H1 (cell line): Measurements from ENCODE around the gene PDE4B. TPM values are rescaled to one million over a fixed set of nuclear protein-coding genes. Genes with fewer than 3 reads are reported as not detected.

Experiments used
- CTCF ChIA-PET: fragments of 300-600 bp; sonication (Branson Sonifier 250); formaldehyde crosslinking; loops from one replicate; lab custom pipeline; 2021; ENCODE audit not compliant: partially characterized antibody; lab: Charles Lee
- POLR2A ChIA-PET: fragments of 300-600 bp; sonication (Branson Sonifier 250); formaldehyde crosslinking; loops from one replicate; lab custom pipeline; 2021; ENCODE audit warnings: inconsistent platforms; ENCODE audit not compliant: partially characterized antibody; lab: Charles Lee
- DNase-seq, 2 experiments: peaks; one replicate each; pipeline versions ENCODE4 v3.0.0 to v3.0.0-alpha.2; 2010 to 2022; ENCODE audit warnings: low spot score in 2 of 2, low read depth in 1 of 2, mixed read lengths in 1 of 2
- FAIRE-seq: peaks from 2 replicates; lab custom pipeline; 2011; peaks lifted over from hg19 to GRCh38; lab: Jason Lieb, UNC
- H2AFZ ChIP-seq: 2 replicates; pipeline ENCODE4 v1.8.1; 2012; ENCODE audit warnings: low read length, inconsistent platforms
- H2AK5ac ChIP-seq: 2 replicates; pipeline ENCODE4 v1.6.1; 2013; ENCODE audit warnings: low read depth, low read length
- H2BK120ac ChIP-seq: replicated peaks from 2 replicates; pipeline ENCODE3; 2013; ENCODE audit warnings: low read depth, low read length, inconsistent platforms
- H2BK12ac ChIP-seq: 2 replicates; pipeline ENCODE4 v1.6.1; 2013; ENCODE audit warnings: low read depth, low read length
- H2BK15ac ChIP-seq: 2 replicates; pipeline ENCODE4 v1.6.1; 2013; ENCODE audit warnings: low read length
- H2BK20ac ChIP-seq: 2 replicates; pipeline ENCODE4 v1.6.1; 2013; ENCODE audit warnings: low read length
- H2BK5ac ChIP-seq: 2 replicates; pipeline ENCODE4 v1.6.1; 2013; ENCODE audit warnings: low read depth, low read length
- H3K14ac ChIP-seq: 2 replicates; pipeline ENCODE4 v1.6.1; 2013; ENCODE audit warnings: inconsistent platforms; ENCODE audit not compliant: insufficient read length
- H3K18ac ChIP-seq: 2 replicates; pipeline ENCODE4 v1.6.1; 2013; ENCODE audit warnings: low read length; ENCODE audit errors: extremely low read depth
- H3K23ac ChIP-seq: 2 replicates; pipeline ENCODE4 v1.6.1; 2013; ENCODE audit warnings: inconsistent platforms; ENCODE audit not compliant: insufficient read length
- H3K23me2 ChIP-seq: 2 replicates; pipeline ENCODE4 v1.6.1; 2013; ENCODE audit warnings: low read depth, low read length
- H3K27ac ChIP-seq: 2 replicates; pipeline ENCODE4 v1.6.1; 2011; ENCODE audit warnings: low read depth, low read length, inconsistent platforms
- H3K27me3 ChIP-seq, 4 experiments: replicated peaks in 1 of 4; 1 replicate in 1 of 4; 2 replicates in 3 of 4; pipeline versions ENCODE4 v1.6.1 to v1.8.1; 2011 to 2013; ENCODE audit warnings: low read length in 3 of 4, mild to moderate bottlenecking in 3 of 4, inconsistent platforms in 2 of 4, mixed read lengths in 2 of 4, moderate library complexity in 1 of 4; ENCODE audit not compliant: control insufficient read depth in 3 of 4, insufficient read depth in 3 of 4; ENCODE audit errors: extremely low read depth in 1 of 4
- H3K36me3 ChIP-seq, 4 experiments: 2 replicates each; pipeline versions ENCODE4 v1.6.1 to v1.8.1; 2011 to 2013; ENCODE audit warnings: mild to moderate bottlenecking in 4 of 4, low read length in 3 of 4, moderate library complexity in 2 of 4, control low read depth in 1 of 4, inconsistent platforms in 1 of 4; ENCODE audit not compliant: insufficient read depth in 4 of 4, control insufficient read depth in 2 of 4
- H3K4ac ChIP-seq: replicated peaks from 2 replicates; pipeline ENCODE3; 2013; ENCODE audit warnings: low read length, low read depth, mixed read lengths, inconsistent platforms; ENCODE audit not compliant: insufficient read length
- H3K4me1 ChIP-seq, 4 experiments: replicated peaks in 1 of 4; 1 replicate in 1 of 4; 2 replicates in 3 of 4; pipeline versions ENCODE4 v1.6.1 to v1.8.1; 2011 to 2013; ENCODE audit warnings: low read length in 3 of 4, inconsistent platforms in 2 of 4, mixed read lengths in 1 of 4; ENCODE audit not compliant: insufficient read depth in 4 of 4, control insufficient read depth in 3 of 4
- H3K4me2 ChIP-seq, 2 experiments: 2 replicates each; pipeline versions ENCODE4 v1.6.1 to v1.8.1; 2011 to 2013; ENCODE audit warnings: low read depth in 2 of 2, low read length in 2 of 2, control low read depth in 1 of 2, inconsistent platforms in 1 of 2, mild to moderate bottlenecking in 1 of 2; ENCODE audit not compliant: insufficient read depth in 1 of 2
- H3K4me3 ChIP-seq, 4 experiments: fragments of 200-600, 300-600 bp in 1 of 4; sonication (generic), shearing (Covaris generic), sonication (Bioruptor Twin) in 1 of 4; 2 replicates each; pipeline versions ENCODE4 v1.5.1 to v1.8.1; 2011 to 2016; ENCODE audit warnings: low read length in 4 of 4, low read depth in 3 of 4, control low read depth in 2 of 4, inconsistent platforms in 2 of 4, mild to moderate bottlenecking in 2 of 4, mixed read lengths in 1 of 4, moderate library complexity in 1 of 4; ENCODE audit not compliant: insufficient read depth in 2 of 4; ENCODE audit errors: extremely low read depth in 1 of 4
- H3K56ac ChIP-seq: replicated peaks from 2 replicates; pipeline ENCODE3; 2013; ENCODE audit warnings: low read depth, mild to moderate bottlenecking, mixed read lengths, low read length, inconsistent platforms; ENCODE audit not compliant: insufficient read length
- H3K79me1 ChIP-seq: 2 replicates; pipeline ENCODE4 v1.6.1; 2013; ENCODE audit warnings: low read depth, low read length, control low read depth
- H3K79me2 ChIP-seq, 2 experiments: 2 replicates each; pipeline versions ENCODE4 v1.6.1 to v1.8.1; 2012 to 2013; ENCODE audit warnings: low read length in 2 of 2, mild to moderate bottlenecking in 2 of 2, inconsistent platforms in 1 of 2; ENCODE audit not compliant: insufficient read depth in 2 of 2, control insufficient read depth in 1 of 2
- H3K9ac ChIP-seq, 4 experiments: replicated peaks in 1 of 4; 1 replicate in 1 of 4; 2 replicates in 3 of 4; pipeline versions ENCODE4 v1.6.1 to v1.8.1; 2011 to 2013; ENCODE audit warnings: low read depth in 3 of 4, low read length in 3 of 4, control low read depth in 2 of 4, mild to moderate bottlenecking in 2 of 4, moderate library complexity in 2 of 4, inconsistent platforms in 1 of 4; ENCODE audit errors: extremely low read depth in 1 of 4
- H3K9me3 ChIP-seq, 2 experiments: 2 replicates each; pipeline versions ENCODE4 v1.6.1 to v1.8.1; 2012 to 2013; ENCODE audit warnings: mild to moderate bottlenecking in 2 of 2, moderate library complexity in 2 of 2, control low read depth in 1 of 2, inconsistent platforms in 1 of 2, low read depth in 1 of 2, low read length in 1 of 2, mixed read lengths in 1 of 2; ENCODE audit not compliant: insufficient read depth in 2 of 2
- H4K20me1 ChIP-seq, 2 experiments: replicated peaks in 1 of 2; 2 replicates each; pipeline versions ENCODE3 to v1.8.1; 2011 to 2013; ENCODE audit warnings: inconsistent platforms in 2 of 2, low read length in 2 of 2, mild to moderate bottlenecking in 1 of 2; ENCODE audit not compliant: insufficient read depth in 2 of 2, control insufficient read depth in 1 of 2
- H4K5ac ChIP-seq: 2 replicates; pipeline ENCODE4 v1.6.1; 2013; ENCODE audit warnings: low read length, low read depth, mixed read lengths, inconsistent platforms; ENCODE audit not compliant: insufficient read length
- H4K8ac ChIP-seq: 2 replicates; pipeline ENCODE4 v1.8.0; 2013; ENCODE audit warnings: mild to moderate bottlenecking, moderate library complexity, low read length, inconsistent platforms; ENCODE audit not compliant: insufficient read depth; ENCODE audit errors: extremely low read depth
- H4K91ac ChIP-seq: replicated peaks from 2 replicates; pipeline ENCODE3; 2013; ENCODE audit warnings: low read length, mixed read lengths, inconsistent platforms; ENCODE audit not compliant: insufficient read length
- KDM5A ChIP-seq: fragments of 200-600 bp; IDR thresholded peaks from 2 replicates; pipeline ENCODE4 v1.7.1; 2012; ENCODE audit warnings: mild to moderate bottlenecking, low read length, inconsistent platforms, mixed read lengths
- RBBP5 ChIP-seq: IDR thresholded peaks from 2 replicates; pipeline ENCODE4 v1.7.1; 2012; ENCODE audit warnings: low read depth, mild to moderate bottlenecking, inconsistent platforms, low read length, moderate library complexity, borderline replicate concordance
- SP2 ChIP-seq: IDR thresholded peaks from 2 replicates; pipeline ENCODE4 v1.6.1; 2012; ENCODE audit warnings: mild to moderate bottlenecking, low read length, inconsistent platforms
- TEAD4 ChIP-seq: IDR thresholded peaks from 2 replicates; pipeline ENCODE4 v1.6.1; 2012; ENCODE audit warnings: low read depth, low read length, inconsistent platforms, mixed read lengths
- polyA plus RNA-seq, 7 experiments: library from polyadenylated mRNA; depleted of rRNA in 3 of 7; stranded (reverse) in 5 of 7; unstranded in 2 of 7; fragments of >200 nt in 5 of 7; fragments of 200-250 nt in 2 of 7; gene quantifications; 1 replicate in 5 of 7; 2 replicates in 1 of 7; 4 replicates in 1 of 7; pipeline versions ENCODE4 v1.2.1 to v1.2.3, GENCODE V29; 2011 to 2013; ENCODE audit warnings: missing spikeins in 2 of 7, mixed read lengths in 2 of 7
- total RNA-seq: library from RNA; stranded (reverse); fragmentation: NEBNext Ultra II Directional; extraction: Animal tissue kit (Norgen Biotek cat#: 25700); gene quantifications from 2 replicates; pipeline ENCODE4 v1.2.1, GENCODE V29; 2021

The PDE4B gene
- total and polyA plus RNA-seq, 2 of the 8 experiments (the other 6 are each of a cell fraction or from before 2014, with no cell fraction given), result 5.0 to 15.1 TPM

GRCh38 chr1:65788762-65789161 lies 3.9 kb upstream of the PDE4B start:
- H3K4me3 ChIP-seq, result no peak overlapping the region
- H3K79me1 ChIP-seq, result no peaks in the 10 kb centered on the region
- H2BK20ac ChIP-seq, result no peak overlapping the region
- no peak overlapping the region for H2BK120ac ChIP-seq
- no peak overlapping the region for H3K56ac ChIP-seq
- no peak overlapping the region for H2BK5ac ChIP-seq
- H3K4me1 ChIP-seq, result peaks cover 0 to 5% (median 2%) of the 10 kb centered on the region in 4 experiments; a peak in 5 of 7 replicates
- CTCF ChIA-PET, result no interaction called here
- peaks cover 0 to 1% of the 10 kb centered on the region in 2 experiments for H4K20me1 ChIP-seq
- no peaks in the 10 kb centered on the region for H3K79me2 ChIP-seq
- H3K36me3 ChIP-seq, result no peaks in the 10 kb centered on the region
- TF ChIP-seq SP2, result no peak
- no peak for TF ChIP-seq TEAD4
- TF ChIP-seq KDM5A, result no peak
- no peak for TF ChIP-seq RBBP5
- no peak overlapping the region for H3K14ac ChIP-seq
- H2BK12ac ChIP-seq, result no peak overlapping the region
- H4K8ac ChIP-seq, result no peak overlapping the region
- peaks cover 16% of the 10 kb centered on the region for H3K23me2 ChIP-seq
- FAIRE-seq (no peak), DNase-seq (no peak)
- H4K5ac ChIP-seq, result no peak overlapping the region
- H2BK15ac ChIP-seq, result no peak overlapping the region
- no peak overlapping the region for H3K23ac ChIP-seq
- no peak overlapping the region for H3K4me2 ChIP-seq
- H3K27me3 ChIP-seq, result peaks cover 18 to 32% (median 28%) of the 10 kb centered on the region in 4 experiments
- no peak overlapping the region for H3K4ac ChIP-seq
- H3K18ac ChIP-seq, result no peak overlapping the region
- no peak overlapping the region for H2AK5ac ChIP-seq
- no peak overlapping the region for H3K9ac ChIP-seq
- no peak overlapping the region for H4K91ac ChIP-seq
- POLR2A ChIA-PET, result no interaction called here
- H3K27ac ChIP-seq, result no peak overlapping the region
- H3K9me3 ChIP-seq, result no peaks in the 10 kb centered on the region
- H2AFZ ChIP-seq, result no peak overlapping the region
